MCF 10A (cell line): Measurements from ENCODE around the gene MACIR. TPM values are rescaled to one million over a fixed set of nuclear protein-coding genes. Genes with fewer than 3 reads are reported as not detected.
A peak's percentile ranks its signal among the peaks of the same experiment; 100 is the strongest.

Experiments used
- BruUV-seq: library from RNA; stranded (reverse); fragments of 400-500 nt; replicated peaks from 2 replicates; lab custom pipeline; 2021; lab: Mats Ljungman, UMichigan
- CTCF ChIA-PET: fragments of 300-600 bp; sonication (Branson Sonifier 250); formaldehyde crosslinking; extraction: SDS; loops from one replicate; lab custom pipeline; 2021; ENCODE audit warnings: antibody characterized with exemption, inconsistent platforms; lab: Yijun Ruan, JAX
- POLR2A ChIA-PET: fragments of 300-600, 350-650 bp; sonication (Branson Sonifier 250); formaldehyde crosslinking; extraction: SDS; loops from one replicate; lab custom pipeline; 2020; ENCODE audit warnings: antibody characterized with exemption, inconsistent platforms; lab: Yijun Ruan, JAX
- DNase-seq: peaks from one replicate; pipeline ENCODE4 v3.0.0-alpha.2; 2018; ENCODE audit not compliant: unreplicated experiment
- H3K27ac Mint-ChIP-seq: one replicate; pipeline ENCODE4 v1.8.0; 2022; ENCODE audit warnings: mild to moderate bottlenecking, low read depth, mixed read lengths; ENCODE audit not compliant: unreplicated experiment
- H3K27me3 Mint-ChIP-seq: one replicate; pipeline ENCODE4 v1.8.0; 2022; ENCODE audit warnings: mixed read lengths; ENCODE audit not compliant: insufficient read depth, unreplicated experiment
- H3K36me3 Mint-ChIP-seq: one replicate; pipeline ENCODE4 v1.8.0; 2022; ENCODE audit warnings: mild to moderate bottlenecking, moderate library complexity, mixed read lengths; ENCODE audit not compliant: insufficient read depth, unreplicated experiment
- H3K4me1 Mint-ChIP-seq: one replicate; pipeline ENCODE4 v1.8.0; 2022; ENCODE audit warnings: mixed read lengths; ENCODE audit not compliant: insufficient read depth, unreplicated experiment
- H3K4me3 Mint-ChIP-seq: one replicate; pipeline ENCODE4 v1.8.0; 2022; ENCODE audit warnings: mild to moderate bottlenecking, moderate library complexity, mixed read lengths; ENCODE audit not compliant: unreplicated experiment
- H3K9me3 Mint-ChIP-seq: one replicate; pipeline ENCODE4 v1.8.0; 2022; ENCODE audit warnings: mixed read lengths; ENCODE audit not compliant: unreplicated experiment
- intact Hi-C: fragments of 100-400 bp; cut with micrococcal nuclease; formaldehyde crosslinking; loops from 2 replicates; pipeline ENCODE4 v1.14.1; 2022
- total RNA-seq: library from RNA; stranded (reverse); gene quantifications from 2 replicates; pipeline ENCODE4 v1.2.3, GENCODE V29; 2022
- TF ChIP-seq, protein P1 (sequence below): fragments of 200-600 bp; IDR thresholded peaks from one replicate; pipeline ENCODE4 v1.8.0; 2022; ENCODE audit warnings: antibody characterized with exemption, mild to moderate bottlenecking; ENCODE audit not compliant: unreplicated experiment

MACIR gene
- total RNA-seq, 1 experiment from 2014 or later = 8.9 TPM

DNA sequence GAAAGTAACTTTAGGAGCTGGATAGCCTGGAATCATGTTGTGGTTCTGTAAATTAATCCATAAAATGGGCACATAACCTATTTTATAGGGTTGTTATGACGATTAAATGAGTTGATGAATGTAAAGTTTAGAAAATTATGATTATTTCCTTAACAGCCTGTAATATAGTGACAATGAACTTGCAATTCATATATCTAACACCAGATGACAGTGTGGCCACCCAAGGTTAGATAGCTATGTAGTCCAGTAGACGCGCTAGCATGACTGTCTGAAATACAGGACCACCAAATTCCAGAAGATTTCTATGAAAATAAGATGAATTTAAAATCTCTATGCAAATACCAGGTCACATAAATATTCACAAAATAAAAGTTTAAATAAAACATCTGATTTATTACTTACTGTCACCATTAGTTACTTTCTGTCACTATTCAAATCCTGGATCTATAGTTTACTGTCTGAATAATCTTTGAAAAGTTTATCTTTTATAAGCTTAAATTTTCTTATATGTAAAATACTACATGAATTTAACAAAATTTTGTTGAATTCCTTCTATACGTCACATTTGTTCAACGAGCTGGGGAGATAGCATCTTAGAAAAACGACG lies 26.1 kb upstream of the MACIR start:
- TF ChIP-seq, protein P1, sequence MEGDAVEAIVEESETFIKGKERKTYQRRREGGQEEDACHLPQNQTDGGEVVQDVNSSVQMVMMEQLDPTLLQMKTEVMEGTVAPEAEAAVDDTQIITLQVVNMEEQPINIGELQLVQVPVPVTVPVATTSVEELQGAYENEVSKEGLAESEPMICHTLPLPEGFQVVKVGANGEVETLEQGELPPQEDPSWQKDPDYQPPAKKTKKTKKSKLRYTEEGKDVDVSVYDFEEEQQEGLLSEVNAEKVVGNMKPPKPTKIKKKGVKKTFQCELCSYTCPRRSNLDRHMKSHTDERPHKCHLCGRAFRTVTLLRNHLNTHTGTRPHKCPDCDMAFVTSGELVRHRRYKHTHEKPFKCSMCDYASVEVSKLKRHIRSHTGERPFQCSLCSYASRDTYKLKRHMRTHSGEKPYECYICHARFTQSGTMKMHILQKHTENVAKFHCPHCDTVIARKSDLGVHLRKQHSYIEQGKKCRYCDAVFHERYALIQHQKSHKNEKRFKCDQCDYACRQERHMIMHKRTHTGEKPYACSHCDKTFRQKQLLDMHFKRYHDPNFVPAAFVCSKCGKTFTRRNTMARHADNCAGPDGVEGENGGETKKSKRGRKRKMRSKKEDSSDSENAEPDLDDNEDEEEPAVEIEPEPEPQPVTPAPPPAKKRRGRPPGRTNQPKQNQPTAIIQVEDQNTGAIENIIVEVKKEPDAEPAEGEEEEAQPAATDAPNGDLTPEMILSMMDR = peak; percentile 79
- CTCF ChIA-PET = interaction anchor here (0.5 to 4.6 kb wide), 32 partner anchors 8 to 290 kb away, joined by 3 to 85 read pairs (median 4); partner anchors contain the start of gene MACIR
- Mint-ChIP-seq H3K9me3 (no peaks in the 10 kb centered on the region), H3K36me3 (no peaks in the 10 kb centered on the region), H3K27me3 (peaks cover 2% of the 10 kb centered on the region), H3K27ac (no peak overlapping the region), H3K4me1 (peaks cover 5% of the 10 kb centered on the region), H3K4me3 (no peak overlapping the region)
- peak; percentile 50 for DNase-seq
- BruUV-seq = no TSS peak
- intact Hi-C loops = loop anchor here (1.0 kb wide), 1 partner anchor 243 kb away; no protein-coding TSS in a partner anchor
- POLR2A ChIA-PET = interaction anchor here (1.2 to 1.4 kb wide), 3 partner anchors 26 to 245 kb away, joined by 5 to 8 read pairs (median 6); partner anchors contain the start of gene MACIR

GRCh38 chr5:103234239-103234975 lies 24.2 kb upstream of the MACIR start:
- CTCF ChIA-PET = interaction anchor here (0.7 to 1.0 kb wide), 2 partner anchors 40 to 241 kb away, joined by 4 read pairs; no protein-coding TSS in a partner anchor
- Mint-ChIP-seq H3K27me3 (peaks cover 14% of the 10 kb centered on the region), H3K36me3 (no peaks in the 10 kb centered on the region), H3K27ac (no peak overlapping the region), H3K9me3 (peaks cover 8% of the 10 kb centered on the region), H3K4me3 (no peak overlapping the region), H3K4me1 (peaks cover 5% of the 10 kb centered on the region)
- POLR2A ChIA-PET = no interaction called here
- BruUV-seq = no TSS peak
- DNase-seq = no peak
- intact Hi-C loops = no loop called here
- TF ChIP-seq, protein P1 = no peak

GRCh38 chr5:103235891-103236290 lies 22.7 kb upstream of the MACIR start:
- peaks cover 8% of the 10 kb centered on the region for H3K9me3 Mint-ChIP-seq
- peaks cover 14% of the 10 kb centered on the region for H3K27me3 Mint-ChIP-seq
- H3K4me3 Mint-ChIP-seq = no peak overlapping the region
- H3K27ac Mint-ChIP-seq = no peak overlapping the region
- POLR2A ChIA-PET = no interaction called here
- TF ChIP-seq, protein P1 = no peak
- peaks cover 5% of the 10 kb centered on the region for H3K4me1 Mint-ChIP-seq
- CTCF ChIA-PET = interaction anchor here (1.0 kb wide), 2 partner anchors 11 to 20 kb away, joined by 3 read pairs; no protein-coding TSS in a partner anchor
- no peak for DNase-seq
- intact Hi-C loops = no loop called here
- H3K36me3 Mint-ChIP-seq = no peaks in the 10 kb centered on the region
- no TSS peak for BruUV-seq

- Mint-ChIP-seq H3K4me3 (no peak overlapping the region), H3K9me3 (peaks cover 8% of the 10 kb centered on the region), H3K4me1 (peaks cover 5% of the 10 kb centered on the region), H3K27me3 (peaks cover 14% of the 10 kb centered on the region), H3K27ac (no peak overlapping the region), H3K36me3 (no peaks in the 10 kb centered on the region)
- ChIA-PET CTCF (interaction anchor here (0.7 kb wide), 1 partner anchor 122 kb away, joined by 4 read pairs; no protein-coding TSS in a partner anchor), POLR2A (no interaction called here)
- intact Hi-C loops = no loop called here
- TF ChIP-seq, protein P1 = no peak
- DNase-seq = no peak
- no TSS peak for BruUV-seq
Measured at GRCh38 chr5:103237778-103238177, 20.8 kb upstream of the MACIR start.
